Measurements from ENCODE around the gene ADAMTS13.

- TF ChIP-seq CTCF (IDR thresholded peaks at IDR 0.05 in 8 of 11, conservative IDR thresholded peaks at IDR 0.05 in 3 of 11): no peak
- TF ChIP-seq POLR2AphosphoS5 (IDR thresholded peaks at IDR 0.05): no peak
- TF ChIP-seq POLR2A (IDR thresholded peaks at IDR 0.05): no peak
Measured at GRCh38 chr9:133454325-133454724, 32.2 kb downstream of the ADAMTS13 start.
